ENCODE measurements around the gene DRP2. TPM values are rescaled to one million over a fixed set of nuclear protein-coding genes. Genes with fewer than 3 reads are reported as not detected.

Gene DRP2
- total and polyA plus RNA-seq, 2 of the 4 experiments (the other 2 are of a cell fraction): 7.0 to 7.9 TPM

DNA sequence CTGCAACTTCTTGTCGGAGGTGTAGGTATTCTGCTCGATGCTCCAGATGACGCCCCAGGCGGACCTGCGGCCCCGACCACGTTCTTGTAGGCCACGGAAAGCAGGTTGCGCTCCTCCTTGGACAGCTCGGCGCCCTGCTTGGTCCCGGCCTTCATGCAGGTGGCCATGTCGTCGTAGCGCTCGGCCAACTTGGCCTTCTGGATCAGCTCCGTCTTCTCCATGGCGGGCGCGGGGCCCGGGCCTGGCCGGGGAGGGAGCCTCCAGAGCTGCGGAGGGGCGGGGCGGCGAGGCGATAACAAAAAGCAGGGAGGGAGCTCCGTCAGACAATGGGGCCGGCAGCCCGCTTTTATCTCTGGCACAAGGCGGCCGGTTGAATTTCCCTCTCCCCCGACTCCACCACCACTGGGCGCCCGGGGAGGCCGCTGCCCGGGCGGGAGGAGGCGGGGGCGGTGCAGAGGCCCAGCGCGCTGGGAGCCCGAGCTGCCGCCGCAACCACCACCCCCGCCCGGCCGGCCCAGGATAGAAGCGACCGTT, 28.3 kb upstream of the DRP2 start (continued):
- no peak for TF ChIP-seq MXI1 (IDR thresholded peaks at IDR 0.05; ENCODE audit: borderline replicate concordance, low read depth, low read length)

DNA sequence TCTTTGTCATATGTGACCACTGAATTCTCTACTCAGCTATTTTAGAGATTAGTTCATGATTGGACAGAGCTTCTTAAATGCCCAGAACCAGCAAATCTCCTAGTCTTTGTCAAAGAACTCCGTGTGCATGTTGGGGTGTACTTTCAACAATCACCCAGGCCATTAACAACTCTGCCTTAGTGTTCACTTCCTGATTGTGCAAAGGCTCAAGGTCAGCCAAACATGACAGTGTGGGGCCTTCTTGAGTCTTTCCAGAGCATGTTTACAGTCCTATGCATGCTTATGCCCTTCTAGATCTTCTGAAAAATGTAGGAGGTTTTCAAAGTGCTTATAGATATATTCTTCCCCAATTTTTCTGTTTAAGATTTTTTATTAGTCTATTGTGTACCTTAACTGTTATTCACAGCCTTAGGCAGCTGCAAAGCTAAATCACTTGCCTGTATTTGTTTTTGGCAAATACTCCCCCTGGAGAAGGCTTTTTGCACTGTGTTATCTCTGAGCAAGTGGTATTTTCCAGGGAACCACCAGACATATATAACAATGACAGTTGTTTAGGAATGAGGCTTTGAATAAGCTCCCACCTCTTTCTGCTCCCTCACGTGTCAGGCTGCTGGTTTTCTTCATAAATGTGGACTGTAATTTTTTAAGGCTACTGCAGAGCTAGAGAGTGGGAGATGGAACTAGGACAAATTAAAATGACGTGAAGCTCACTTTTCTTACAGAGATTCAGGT, 24.0 kb upstream of the DRP2 start:
- CTCF ChIA-PET: no interaction called here
- ATAC-seq (ENCODE audit: low read depth): no peak
- H3K27ac ChIP-seq (ENCODE audit: insufficient read depth, low read length): no peak overlapping the region

More for the DNA sequence above, 24.0 kb upstream of the DRP2 start:
- H4K5ac ChIP-seq (ENCODE audit: low read depth, low read length): no peak overlapping the region
- no peak overlapping the region for H3K9ac ChIP-seq (ENCODE audit: low read depth, low read length)
- DNase-seq: peak; percentile 41
- H3K36me3 ChIP-seq (ENCODE audit: control insufficient read depth, insufficient read depth, low read length): no peaks in the 10 kb centered on the region
- no peak overlapping the region for H2BK120ac ChIP-seq (ENCODE audit: low read depth, low read length)
- no peak overlapping the region for H3K4me2 ChIP-seq (ENCODE audit: low read depth, low read length)
- no peak overlapping the region for H2BK5ac ChIP-seq (ENCODE audit: low read depth, low read length, poor library complexity, severe bottlenecking)
- no peak overlapping the region for H2AK5ac ChIP-seq (ENCODE audit: low read depth, low read length)
- no peak overlapping the region for H2AK9ac ChIP-seq (replicated peaks; ENCODE audit: low read depth, low read length, poor library complexity)
- TF ChIP-seq NFE2L2 (IDR thresholded peaks at IDR 0.05; ENCODE audit: low read depth, low read length) (no peak), MAFK (IDR thresholded peaks at IDR 0.05; ENCODE audit: low read depth, low read length) (no peak), BHLHE40 (IDR thresholded peaks at IDR 0.05; ENCODE audit: low read depth, low read length) (no peak), SMC3 (IDR thresholded peaks at IDR 0.05; ENCODE audit: low read depth, low read length) (no peak), MAZ (IDR thresholded peaks at IDR 0.05; ENCODE audit: borderline replicate concordance, low read depth, low read length) (no peak), RAD21 (IDR thresholded peaks at IDR 0.05; ENCODE audit: low read length) (no peak), CHD1 (IDR thresholded peaks at IDR 0.05; ENCODE audit: low read depth, low read length) (no peak), RFX5 (IDR thresholded peaks at IDR 0.05; ENCODE audit: low read depth, low read length) (no peak), RCOR1 (IDR thresholded peaks at IDR 0.05; ENCODE audit: insufficient replicate concordance, low read length) (no peak)
- TF ChIP-seq, protein P1, sequence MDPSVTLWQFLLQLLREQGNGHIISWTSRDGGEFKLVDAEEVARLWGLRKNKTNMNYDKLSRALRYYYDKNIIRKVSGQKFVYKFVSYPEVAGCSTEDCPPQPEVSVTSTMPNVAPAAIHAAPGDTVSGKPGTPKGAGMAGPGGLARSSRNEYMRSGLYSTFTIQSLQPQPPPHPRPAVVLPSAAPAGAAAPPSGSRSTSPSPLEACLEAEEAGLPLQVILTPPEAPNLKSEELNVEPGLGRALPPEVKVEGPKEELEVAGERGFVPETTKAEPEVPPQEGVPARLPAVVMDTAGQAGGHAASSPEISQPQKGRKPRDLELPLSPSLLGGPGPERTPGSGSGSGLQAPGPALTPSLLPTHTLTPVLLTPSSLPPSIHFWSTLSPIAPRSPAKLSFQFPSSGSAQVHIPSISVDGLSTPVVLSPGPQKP (IDR thresholded peaks at IDR 0.05; ENCODE audit: borderline replicate concordance, low read depth, low read length): no peak
- H3K23ac ChIP-seq (ENCODE audit: low read depth, low read length): no peak overlapping the region
- H4K91ac ChIP-seq (ENCODE audit: insufficient read depth, low read depth, low read length): no peak overlapping the region
- H3K14ac ChIP-seq (replicated peaks; ENCODE audit: low read depth, low read length): no peak overlapping the region
- no peaks in the 10 kb centered on the region for H4K20me1 ChIP-seq (ENCODE audit: insufficient read depth, low read length)
- H3K4ac ChIP-seq (ENCODE audit: low read depth, low read length): no peak overlapping the region
- H3K9me3 ChIP-seq (ENCODE audit: control insufficient read depth, insufficient read depth, low read length): no peaks in the 10 kb centered on the region
- POLR2A ChIA-PET (ENCODE audit: unreplicated experiment): no interaction called here
- H2AFZ ChIP-seq (replicated peaks; ENCODE audit: low read length, poor library complexity): no peak overlapping the region
- no peak overlapping the region for H3K4me3 ChIP-seq (ENCODE audit: insufficient read depth, low read depth, low read length)
- H3K56ac ChIP-seq (ENCODE audit: extremely low read depth, insufficient read depth, low read length): no peak overlapping the region
- H4K8ac ChIP-seq (ENCODE audit: low read depth in 2 of 2, low read length in 2 of 2): no peak overlapping the region
- peaks cover 3% of the 10 kb centered on the region; the same call in 1 of the 2 replicates for H3K9me1 ChIP-seq (ENCODE audit: insufficient read depth, low read length)
- in situ Hi-C loops (cut with MboI; ENCODE audit: low sequenced_read_pairs) (no loop called here), dilution Hi-C loops (cut with HindIII; ENCODE audit: low sequenced_read_pairs, unreplicated experiment) (no loop called here), intact Hi-C loops (cut with micrococcal nuclease) (no loop called here)
- H3K18ac ChIP-seq (ENCODE audit: low read depth, low read length): no peak overlapping the region
- no TSS peak for BruUV-seq (replicated peaks)
- peaks cover 3% of the 10 kb centered on the region for H3K4me1 ChIP-seq (ENCODE audit: control insufficient read depth, insufficient read depth, low read length)
- no CpG with 5 or more reads among the region's 3 CpGs for WGBS, 2 experiments (ENCODE audit: extremely low coverage in 2 of 2, insufficient read length in 1 of 2)
- no peaks in the 10 kb centered on the region for H3K79me1 ChIP-seq (ENCODE audit: low read depth in 1 of 2, low read length in 2 of 2)
- H2BK20ac ChIP-seq (ENCODE audit: low read depth, low read length): no peak overlapping the region
- no peaks in the 10 kb centered on the region for H3K27me3 ChIP-seq (ENCODE audit: control insufficient read depth, insufficient read depth, low read length)
- H2BK15ac ChIP-seq (ENCODE audit: low read depth, low read length): no peak overlapping the region

Data from IMR-90 (cell line).